Testis (tissue), 2 donors: Measurements from ENCODE around the gene GHRH.

Experiments used
- POLR2A ChIP-seq: fragments of 450-650 bp; IDR thresholded peaks from one replicate; pipeline ENCODE4 v1.6.1; 2017; ENCODE audit warnings: antibody characterized with exemption, mild to moderate bottlenecking, moderate library complexity
- TF ChIP-seq, protein P1 (sequence below), 3 experiments: fragments of 450-650 bp in 2 of 3; fragments of 200-600 bp in 1 of 3; sonication (generic) in 1 of 3; IDR thresholded peaks; one replicate each; pipeline ENCODE4 v1.5.1; 2016 to 2019; ENCODE audit warnings: antibody characterized with exemption in 3 of 3, mild to moderate bottlenecking in 2 of 3, moderate library complexity in 1 of 3

DNA sequence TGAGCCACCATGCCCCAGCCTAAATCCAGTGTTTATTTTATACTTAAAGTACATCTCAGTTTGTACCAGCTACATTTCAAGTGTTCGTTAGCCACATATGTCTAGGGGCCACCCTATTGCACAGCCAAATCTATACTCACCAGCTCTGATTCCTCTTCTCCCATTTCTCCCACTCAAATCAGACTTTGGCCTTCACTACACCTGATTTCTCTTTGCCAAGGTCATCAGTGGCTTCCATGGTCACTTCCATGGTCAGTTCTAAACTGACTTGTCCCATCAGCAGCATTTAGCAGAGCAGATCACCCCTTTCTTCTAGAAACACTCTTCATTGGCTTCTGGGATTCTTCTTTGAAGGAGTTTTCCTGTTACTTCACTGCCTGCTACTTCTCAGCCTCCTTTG is 14.1 kb downstream of the GHRH start:
- TF ChIP-seq, protein P1, sequence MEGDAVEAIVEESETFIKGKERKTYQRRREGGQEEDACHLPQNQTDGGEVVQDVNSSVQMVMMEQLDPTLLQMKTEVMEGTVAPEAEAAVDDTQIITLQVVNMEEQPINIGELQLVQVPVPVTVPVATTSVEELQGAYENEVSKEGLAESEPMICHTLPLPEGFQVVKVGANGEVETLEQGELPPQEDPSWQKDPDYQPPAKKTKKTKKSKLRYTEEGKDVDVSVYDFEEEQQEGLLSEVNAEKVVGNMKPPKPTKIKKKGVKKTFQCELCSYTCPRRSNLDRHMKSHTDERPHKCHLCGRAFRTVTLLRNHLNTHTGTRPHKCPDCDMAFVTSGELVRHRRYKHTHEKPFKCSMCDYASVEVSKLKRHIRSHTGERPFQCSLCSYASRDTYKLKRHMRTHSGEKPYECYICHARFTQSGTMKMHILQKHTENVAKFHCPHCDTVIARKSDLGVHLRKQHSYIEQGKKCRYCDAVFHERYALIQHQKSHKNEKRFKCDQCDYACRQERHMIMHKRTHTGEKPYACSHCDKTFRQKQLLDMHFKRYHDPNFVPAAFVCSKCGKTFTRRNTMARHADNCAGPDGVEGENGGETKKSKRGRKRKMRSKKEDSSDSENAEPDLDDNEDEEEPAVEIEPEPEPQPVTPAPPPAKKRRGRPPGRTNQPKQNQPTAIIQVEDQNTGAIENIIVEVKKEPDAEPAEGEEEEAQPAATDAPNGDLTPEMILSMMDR (IDR thresholded peaks at IDR 0.05): no peak
- TF ChIP-seq POLR2A: no peak
